DOHH2 (cell line): Measurements from ENCODE around the gene NSMF.

Experiments used
- H3F3A ChIP-seq: fragments of 200-600 bp; sonication (generic), shearing (Covaris generic); 2 replicates; pipeline ENCODE4 v1.6.0; 2016; ENCODE audit warnings: antibody characterized with exemption, mild to moderate bottlenecking; ENCODE audit not compliant: control insufficient read depth, insufficient read depth
- H3K27ac ChIP-seq: fragments of 200-600 bp; sonication (generic); 2 replicates; pipeline ENCODE4 v1.5.1; 2014; ENCODE audit warnings: low read depth, mild to moderate bottlenecking, low read length, moderate library complexity
- H3K27me3 ChIP-seq: fragments of 200-600 bp; sonication (generic); 2 replicates; pipeline ENCODE4 v1.6.1; 2014; ENCODE audit warnings: mild to moderate bottlenecking, low read length, mixed read lengths; ENCODE audit not compliant: control insufficient read depth
- H3K36me3 ChIP-seq: fragments of 200-600 bp; sonication (generic); 2 replicates; pipeline ENCODE4 v1.6.1; 2014; ENCODE audit warnings: mild to moderate bottlenecking, low read length, moderate library complexity, mixed read lengths; ENCODE audit not compliant: control insufficient read depth
- H3K4me1 ChIP-seq: fragments of 200-600 bp; sonication (generic); 2 replicates; pipeline ENCODE4 v1.6.1; 2014; ENCODE audit warnings: mild to moderate bottlenecking, low read length, mixed read lengths; ENCODE audit not compliant: control insufficient read depth
- H3K4me2 ChIP-seq: fragments of 200-600 bp; sonication (generic); 2 replicates; pipeline ENCODE4 v1.6.0; 2014; ENCODE audit warnings: mild to moderate bottlenecking, low read length, moderate library complexity
- H3K4me3 ChIP-seq: fragments of 200-600 bp; sonication (generic); 2 replicates; pipeline ENCODE4 v1.5.1; 2014; ENCODE audit warnings: mild to moderate bottlenecking, low read length, mixed read lengths
- H3K79me2 ChIP-seq: fragments of 200-600 bp; sonication (generic); 2 replicates; pipeline ENCODE4 v1.6.1; 2014; ENCODE audit warnings: mild to moderate bottlenecking, low read length, mixed read lengths; ENCODE audit not compliant: control insufficient read depth
- H3K9me2 ChIP-seq: fragments of 200-600 bp; sonication (generic); replicated peaks from 2 replicates; pipeline ENCODE4 v1.6.1; 2014; ENCODE audit warnings: mild to moderate bottlenecking, low read length, mixed read lengths; ENCODE audit not compliant: control insufficient read depth
- H3K9me3 ChIP-seq: fragments of 200-600 bp; sonication (generic); 2 replicates; pipeline ENCODE4 v1.6.1; 2014; ENCODE audit warnings: antibody characterized with exemption, low read length, mixed read lengths; ENCODE audit not compliant: control insufficient read depth, insufficient read depth
- H4K20me1 ChIP-seq: fragments of 200-600 bp; sonication (generic); 2 replicates; pipeline ENCODE4 v1.6.0; 2014; ENCODE audit warnings: low read depth, mild to moderate bottlenecking, antibody characterized with exemption, low read length, moderate library complexity; ENCODE audit not compliant: control insufficient read depth, insufficient read depth
- EZH2phosphoT487 ChIP-seq: fragments of 200-600 bp; sonication (generic); IDR thresholded peaks from 2 replicates; pipeline ENCODE4 v1.6.1; 2017; ENCODE audit warnings: borderline replicate concordance, mild to moderate bottlenecking, antibody characterized with exemption, low read length, moderate library complexity, mixed read lengths
- TF ChIP-seq, protein P1 (sequence below): fragments of 200-600 bp; sonication (generic); IDR thresholded peaks from one replicate; pipeline ENCODE4 v1.5.1; 2014; ENCODE audit warnings: antibody characterized with exemption, mild to moderate bottlenecking, low read depth, low read length; ENCODE audit not compliant: poor library complexity, severe bottlenecking

The NSMF gene

DNA sequence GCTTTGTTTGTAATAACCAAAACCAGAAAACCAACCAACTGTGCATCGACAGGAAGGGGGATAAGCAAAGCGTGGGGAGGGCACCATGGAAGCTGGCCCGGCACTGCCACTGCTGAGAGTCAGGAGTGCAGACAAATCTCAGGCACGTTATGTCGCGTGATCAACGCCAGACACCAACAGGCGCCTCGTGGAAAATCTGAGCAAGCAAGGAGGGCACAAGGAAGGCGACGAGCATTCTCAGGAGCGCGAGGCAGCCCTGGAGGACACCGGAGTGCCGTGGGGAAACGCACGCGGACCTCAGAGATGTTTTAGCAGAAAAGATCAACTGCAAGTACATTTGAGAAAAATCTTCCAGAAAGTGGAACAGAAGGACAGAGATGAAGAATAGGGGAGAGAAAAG, 15.1 kb upstream of the NSMF start:
- Histone ChIP-seq H3K4me2 (no peak overlapping the region), H3K27me3 (no peaks in the 10 kb centered on the region), H4K20me1 (no peaks in the 10 kb centered on the region), H3K4me3 (no peak overlapping the region), H3K4me1 (no peaks in the 10 kb centered on the region), H3K36me3 (no peaks in the 10 kb centered on the region), H3K27ac (no peak overlapping the region), H3K9me2 (no peaks in the 10 kb centered on the region), H3K9me3 (peaks cover 20% of the 10 kb centered on the region), H3K79me2 (no peaks in the 10 kb centered on the region), H3F3A (no peaks in the 10 kb centered on the region; the same call in 1 of the 2 replicates)
- no peak for TF ChIP-seq EZH2phosphoT487
- TF ChIP-seq, protein P1, sequence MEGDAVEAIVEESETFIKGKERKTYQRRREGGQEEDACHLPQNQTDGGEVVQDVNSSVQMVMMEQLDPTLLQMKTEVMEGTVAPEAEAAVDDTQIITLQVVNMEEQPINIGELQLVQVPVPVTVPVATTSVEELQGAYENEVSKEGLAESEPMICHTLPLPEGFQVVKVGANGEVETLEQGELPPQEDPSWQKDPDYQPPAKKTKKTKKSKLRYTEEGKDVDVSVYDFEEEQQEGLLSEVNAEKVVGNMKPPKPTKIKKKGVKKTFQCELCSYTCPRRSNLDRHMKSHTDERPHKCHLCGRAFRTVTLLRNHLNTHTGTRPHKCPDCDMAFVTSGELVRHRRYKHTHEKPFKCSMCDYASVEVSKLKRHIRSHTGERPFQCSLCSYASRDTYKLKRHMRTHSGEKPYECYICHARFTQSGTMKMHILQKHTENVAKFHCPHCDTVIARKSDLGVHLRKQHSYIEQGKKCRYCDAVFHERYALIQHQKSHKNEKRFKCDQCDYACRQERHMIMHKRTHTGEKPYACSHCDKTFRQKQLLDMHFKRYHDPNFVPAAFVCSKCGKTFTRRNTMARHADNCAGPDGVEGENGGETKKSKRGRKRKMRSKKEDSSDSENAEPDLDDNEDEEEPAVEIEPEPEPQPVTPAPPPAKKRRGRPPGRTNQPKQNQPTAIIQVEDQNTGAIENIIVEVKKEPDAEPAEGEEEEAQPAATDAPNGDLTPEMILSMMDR = no peak

DNA sequence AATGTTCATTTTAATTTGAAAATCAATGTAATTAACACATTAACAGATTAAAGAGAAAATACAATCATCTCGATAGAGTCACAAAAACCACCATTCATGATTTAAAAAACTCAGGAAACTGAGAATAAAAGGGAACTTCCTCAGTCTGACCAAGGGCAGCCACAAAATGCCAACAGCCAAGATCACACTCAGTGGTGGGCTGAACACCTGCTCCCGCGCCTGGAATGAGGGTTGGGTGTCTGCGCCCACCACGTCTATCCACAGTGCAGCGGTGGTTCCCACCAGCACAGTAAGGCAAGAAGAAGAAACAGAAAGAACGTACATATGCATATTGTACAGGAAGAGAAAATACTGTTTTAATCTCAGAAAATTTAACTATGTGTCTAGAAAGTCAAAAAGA, 11.7 kb upstream of the NSMF start:
- Histone ChIP-seq H3K36me3 (no peaks in the 10 kb centered on the region), H3K4me2 (no peak overlapping the region), H3K9me3 (peaks cover 16% of the 10 kb centered on the region), H3F3A (no peaks in the 10 kb centered on the region; the same call in 1 of the 2 replicates), H3K79me2 (no peaks in the 10 kb centered on the region), H3K27ac (no peak overlapping the region), H3K4me1 (no peaks in the 10 kb centered on the region), H4K20me1 (no peaks in the 10 kb centered on the region), H3K4me3 (no peak overlapping the region), H3K9me2 (no peaks in the 10 kb centered on the region), H3K27me3 (no peaks in the 10 kb centered on the region)
- TF ChIP-seq, protein P1 = no peak
- no peak for TF ChIP-seq EZH2phosphoT487

DNA sequence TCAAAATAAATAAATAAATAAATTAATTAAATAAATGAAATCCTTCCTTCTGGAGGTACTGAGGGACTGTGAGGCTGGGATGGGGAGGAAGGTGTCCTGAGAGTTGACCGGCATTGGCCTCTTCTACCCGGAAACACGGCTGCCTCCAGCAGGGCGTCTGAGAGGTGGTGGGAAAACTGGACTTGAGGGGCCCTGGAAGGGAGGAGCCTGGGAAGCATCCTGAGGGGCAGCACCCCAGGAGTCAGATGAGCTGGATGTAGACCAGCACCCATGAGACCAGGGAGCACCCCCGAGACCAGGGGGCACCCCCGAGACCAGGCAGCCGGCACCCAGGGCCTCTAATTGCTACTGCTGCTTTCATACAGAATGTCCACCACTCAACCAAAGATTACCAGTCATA, 8.8 kb upstream of the NSMF start:
- no peak overlapping the region for H3K4me2 ChIP-seq

More for the DNA sequence above, 8.8 kb upstream of the NSMF start:
- Histone ChIP-seq H3K4me1 (peaks cover 8% of the 10 kb centered on the region), H3K9me2 (no peaks in the 10 kb centered on the region), H3K27ac (no peak overlapping the region), H3K36me3 (no peaks in the 10 kb centered on the region), H3K79me2 (no peaks in the 10 kb centered on the region), H3K9me3 (no peaks in the 10 kb centered on the region), H3K4me3 (no peak overlapping the region), H3K27me3 (no peaks in the 10 kb centered on the region), H3F3A (no peaks in the 10 kb centered on the region; the same call in 1 of the 2 replicates), H4K20me1 (no peaks in the 10 kb centered on the region)
- TF ChIP-seq EZH2phosphoT487 = no peak
- TF ChIP-seq, protein P1 = no peak
